Liver (tissue), 9 donors: Measurements from ENCODE around the gene NEK10. TPM values are rescaled to one million over a fixed set of nuclear protein-coding genes. Genes with fewer than 3 reads are reported as not detected.
A peak's percentile ranks its signal among the peaks of the same experiment; 100 is the strongest.

Experiments
- DNase-seq: peaks from one replicate; pipeline ENCODE4 v3.0.0-alpha.2; 2017; ENCODE audit warnings: low spot score
- H3K27ac ChIP-seq, 2 donors: one replicate each; pipeline ENCODE4 v1.7.0; 2013; ENCODE audit warnings: inconsistent platforms in 2 of 2, low read length in 2 of 2, control low read depth in 1 of 2, low read depth in 1 of 2, mild to moderate bottlenecking in 1 of 2
- H3K27me3 ChIP-seq, 4 donors: one replicate each; pipeline versions ENCODE4 v1.6.1 to v1.7.0; 2013; ENCODE audit warnings: low read length in 3 of 4, inconsistent platforms in 1 of 4, mild to moderate bottlenecking in 1 of 4, moderate library complexity in 1 of 4; ENCODE audit not compliant: control insufficient read depth in 4 of 4, insufficient read depth in 4 of 4
- H3K36me3 ChIP-seq, 4 donors: one replicate each; pipeline versions ENCODE4 v1.6.1 to v1.7.0; 2013; ENCODE audit warnings: low read length in 3 of 4, mild to moderate bottlenecking in 3 of 4, low read depth in 1 of 4, moderate library complexity in 1 of 4; ENCODE audit not compliant: control insufficient read depth in 4 of 4, insufficient read depth in 3 of 4
- H3K4me1 ChIP-seq, 4 donors: one replicate each; pipeline versions ENCODE4 v1.6.1 to v1.7.0; 2013; ENCODE audit warnings: low read length in 3 of 4, mild to moderate bottlenecking in 3 of 4, moderate library complexity in 1 of 4; ENCODE audit not compliant: control insufficient read depth in 4 of 4, insufficient read depth in 4 of 4
- H3K4me3 ChIP-seq, 3 donors: one replicate each; pipeline versions ENCODE4 v1.6.1 to v1.7.0; 2013; ENCODE audit warnings: low read length in 3 of 3, control low read depth in 1 of 3, low read depth in 1 of 3, mild to moderate bottlenecking in 1 of 3
- H3K9ac ChIP-seq, 2 donors: one replicate each; pipeline ENCODE4 v1.7.0; 2013; ENCODE audit warnings: low read length in 2 of 2, mild to moderate bottlenecking in 2 of 2, moderate library complexity in 2 of 2, control low read depth in 1 of 2, low read depth in 1 of 2
- H3K9me3 ChIP-seq, 4 donors: one replicate each; pipeline versions ENCODE4 v1.6.1 to v1.7.0; 2013; ENCODE audit warnings: low read length in 3 of 4; ENCODE audit not compliant: control insufficient read depth in 4 of 4
- ATF3 ChIP-seq: IDR thresholded peaks from 2 replicates; pipeline ENCODE4 v1.6.1; 2016; ENCODE audit warnings: antibody characterized with exemption
- CTCF ChIP-seq: fragments of 150-350 bp; IDR thresholded peaks from 2 replicates; pipeline ENCODE4 v1.5.1; 2017; ENCODE audit warnings: improper control_type of control experiment, low read depth, low read length; ENCODE audit not compliant: missing input control
- EGR1 ChIP-seq, 2 donors: IDR thresholded peaks; 2 replicates each; pipeline ENCODE4 v1.6.1; 2016 to 2018; ENCODE audit warnings: antibody characterized with exemption in 2 of 2, low read depth in 2 of 2
- FOXA1 ChIP-seq: IDR thresholded peaks from 2 replicates; pipeline ENCODE4 v1.6.1; 2016; ENCODE audit warnings: antibody characterized with exemption
- FOXA2 ChIP-seq: IDR thresholded peaks from 2 replicates; pipeline ENCODE4 v1.6.1; 2016; ENCODE audit warnings: antibody characterized with exemption
- GABPA ChIP-seq, 2 donors: IDR thresholded peaks in 1 of 2; conservative IDR thresholded peaks in 1 of 2; 2 replicates each; pipeline ENCODE4 v1.6.1; 2016; ENCODE audit warnings: antibody characterized with exemption in 2 of 2, mild to moderate bottlenecking in 1 of 2, moderate library complexity in 1 of 2
- HNF4A ChIP-seq, 2 donors: conservative IDR thresholded peaks; 2 replicates each; pipeline ENCODE4 v1.6.1; 2016; ENCODE audit warnings: antibody characterized with exemption in 2 of 2, mild to moderate bottlenecking in 2 of 2
- HNF4G ChIP-seq: IDR thresholded peaks from 2 replicates; pipeline ENCODE4 v1.6.1; 2016; ENCODE audit warnings: antibody characterized with exemption
- JUND ChIP-seq, 2 donors: IDR thresholded peaks; 2 replicates each; pipeline ENCODE4 v1.6.1; 2016; ENCODE audit warnings: antibody characterized with exemption in 2 of 2
- MAX ChIP-seq: IDR thresholded peaks from 2 replicates; pipeline ENCODE4 v1.6.1; 2016; ENCODE audit warnings: antibody characterized with exemption
- NR2F2 ChIP-seq: IDR thresholded peaks from 2 replicates; pipeline ENCODE4 v1.6.1; 2016; ENCODE audit warnings: antibody characterized with exemption
- RAD21 ChIP-seq, 2 donors: IDR thresholded peaks; 2 replicates each; pipeline ENCODE4 v1.6.1; 2016; ENCODE audit warnings: antibody characterized with exemption in 2 of 2, mild to moderate bottlenecking in 2 of 2
- REST ChIP-seq: IDR thresholded peaks from 2 replicates; pipeline ENCODE4 v1.6.1; 2016; ENCODE audit warnings: antibody characterized with exemption, mild to moderate bottlenecking
- RXRA ChIP-seq, 2 donors: IDR thresholded peaks; 2 replicates each; pipeline ENCODE4 v1.6.1; 2017 to 2018; ENCODE audit warnings: antibody characterized with exemption in 2 of 2, mild to moderate bottlenecking in 1 of 2
- SP1 ChIP-seq: IDR thresholded peaks from 2 replicates; pipeline ENCODE4 v1.6.1; 2018; ENCODE audit warnings: antibody characterized with exemption, mild to moderate bottlenecking
- TAF1 ChIP-seq: conservative IDR thresholded peaks from 2 replicates; pipeline ENCODE4 v1.6.1; 2016; ENCODE audit warnings: antibody characterized with exemption, mild to moderate bottlenecking
- YY1 ChIP-seq: IDR thresholded peaks from 2 replicates; pipeline ENCODE4 v1.6.1; 2016; ENCODE audit warnings: antibody characterized with exemption, mild to moderate bottlenecking
- ZBTB33 ChIP-seq: IDR thresholded peaks from 2 replicates; pipeline ENCODE4 v1.6.1; 2016; ENCODE audit warnings: antibody characterized with exemption
- polyA plus RNA-seq, 2 donors: library from polyadenylated mRNA; stranded (reverse) in 1 of 2; unstranded in 1 of 2; fragments of 200-250 nt in 1 of 2; fragments of >200 nt in 1 of 2; fragmentation: Nextera tagmentation in 1 of 2; extraction: Ambion mirVana in 1 of 2; gene quantifications; one replicate each; pipeline versions ENCODE4 v1.2.1 to v1.2.3, GENCODE V29; 2013 to 2015
- total RNA-seq, 2 donors: library from RNA; depleted of rRNA; stranded (reverse); fragments of >200 nt; gene quantifications; one replicate each; pipeline ENCODE4 v1.2.3, GENCODE V29; 2014
- donor health status: healthy.
- donor health status: healthy.
- donor health status: healthy.
- donor health status: healthy.
- donor health status: healthy.

Gene NEK10
- total and polyA plus RNA-seq, 4 donors: 0.23 to 2.1 (median 0.70) TPM; not detected in 1

- no peak for TF ChIP-seq TAF1
- TF ChIP-seq SP1: peak; percentile 21
- TF ChIP-seq RXRA (IDR thresholded peaks at IDR 0.05): peak in 1 of 2 donors; percentile 47
- TF ChIP-seq JUND (IDR thresholded peaks at IDR 0.05): no peak
- no peak for TF ChIP-seq HNF4G
- peak; percentile 26 for TF ChIP-seq ATF3
- no peak for TF ChIP-seq CTCF
- no peak for TF ChIP-seq NR2F2
- no peak for TF ChIP-seq GABPA (IDR thresholded peaks at IDR 0.05 in 1 of 2, conservative IDR thresholded peaks at IDR 0.05 in 1 of 2)
- no peak for TF ChIP-seq FOXA1
- peak; percentile 13 for TF ChIP-seq FOXA2
- no peak for TF ChIP-seq REST
- peak; percentile 26 for TF ChIP-seq MAX
- TF ChIP-seq RAD21 (IDR thresholded peaks at IDR 0.05): peak in 1 of 2 donors; percentile 23
- peak; percentile 23 for TF ChIP-seq YY1
- TF ChIP-seq HNF4A (conservative IDR thresholded peaks at IDR 0.05): peak in 1 of 2 donors; percentile 28
- TF ChIP-seq ZBTB33: no peak
- TF ChIP-seq EGR1 (IDR thresholded peaks at IDR 0.05; ENCODE audit: low read depth in 2 of 2): no peak
- DNase-seq: no peak
- peaks cover 0 to 5% (median 5%) of the 10 kb centered on the region in 4 donors for H3K4me1 ChIP-seq
These were observed 230.6 kb downstream of the NEK10 start for GRCh38 chr3:27138562-27138961.

More at GRCh38 chr3:27138562-27138961, 230.6 kb downstream of the NEK10 start:
- no peak overlapping the region for H3K27ac ChIP-seq
- H3K9ac ChIP-seq: no peak overlapping the region
- peaks cover 0 to 2% (median 0%) of the 10 kb centered on the region in 4 donors for H3K9me3 ChIP-seq
- H3K36me3 ChIP-seq: no peaks in the 10 kb centered on the region
- no peak overlapping the region for H3K4me3 ChIP-seq
- no peaks in the 10 kb centered on the region for H3K27me3 ChIP-seq
